Fibroblast of skin of back (primary cell): Measurements from ENCODE around the gene NPHS2. TPM values are rescaled to one million over a fixed set of nuclear protein-coding genes. Genes with fewer than 3 reads are reported as not detected.

Source experiments
- DNase-seq: peaks from one replicate; pipeline ENCODE4 v3.0.0-alpha.2; 2013
- polyA plus RNA-seq, 2 experiments: library from polyadenylated mRNA; unstranded; fragments of 120-200 nt; gene quantifications; one replicate each; pipeline ENCODE4 v1.2.1, GENCODE V29; 2013; ENCODE audit not compliant: insufficient read length in 2 of 2

Gene NPHS2
- not detected for polyA plus RNA-seq (2013, experiment 1 of 2; ENCODE audit: insufficient read length)
- polyA plus RNA-seq (2013, experiment 2 of 2; ENCODE audit: insufficient read length): not detected

DNA sequence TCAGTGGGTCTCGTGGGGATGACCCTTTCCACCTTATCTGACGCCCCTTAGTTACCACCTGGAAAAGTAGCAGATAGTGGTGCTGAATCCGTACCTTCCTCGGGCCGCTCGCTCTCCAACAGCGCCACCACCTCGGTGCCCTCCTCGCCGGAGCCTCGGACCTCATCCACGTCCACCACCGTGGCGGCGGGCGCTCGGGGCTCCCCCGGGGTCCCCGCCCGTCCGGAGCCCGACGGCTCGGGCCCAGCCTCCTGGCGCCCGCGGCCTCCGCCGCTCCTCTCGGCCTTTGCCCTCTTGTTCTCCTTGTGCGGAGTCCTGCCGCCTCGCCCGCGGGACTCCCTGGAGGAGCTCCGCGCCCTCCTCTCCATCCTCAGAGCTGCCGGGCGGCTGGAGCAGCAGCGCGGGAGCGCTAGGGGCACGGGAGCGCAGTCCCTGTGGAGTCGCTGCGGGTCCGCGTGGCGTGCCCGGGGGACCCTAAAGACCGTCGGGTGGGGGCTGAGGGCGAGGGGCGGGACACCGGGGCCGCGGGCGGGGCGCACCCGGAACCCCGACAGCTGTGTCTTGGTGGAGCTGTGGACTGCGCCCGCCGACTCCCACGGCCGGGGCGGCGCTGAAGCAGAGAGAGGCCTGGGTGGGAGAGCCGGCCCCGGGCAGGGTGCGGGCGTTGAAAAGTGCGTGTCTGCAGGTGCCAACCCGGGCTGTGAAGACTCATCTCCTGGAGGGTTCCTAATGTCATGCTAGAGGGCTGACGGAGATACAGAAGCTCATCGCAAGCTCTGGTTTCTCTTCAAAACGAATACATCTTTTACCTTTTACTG is at the start of gene NPHS2:
Gene NPHS2 (minus strand): TSS at position 452 of the 818 bp plus-strand sequence. CDS start 84 bp downstream, at position 368.
- DNase-seq: no peak

DNA sequence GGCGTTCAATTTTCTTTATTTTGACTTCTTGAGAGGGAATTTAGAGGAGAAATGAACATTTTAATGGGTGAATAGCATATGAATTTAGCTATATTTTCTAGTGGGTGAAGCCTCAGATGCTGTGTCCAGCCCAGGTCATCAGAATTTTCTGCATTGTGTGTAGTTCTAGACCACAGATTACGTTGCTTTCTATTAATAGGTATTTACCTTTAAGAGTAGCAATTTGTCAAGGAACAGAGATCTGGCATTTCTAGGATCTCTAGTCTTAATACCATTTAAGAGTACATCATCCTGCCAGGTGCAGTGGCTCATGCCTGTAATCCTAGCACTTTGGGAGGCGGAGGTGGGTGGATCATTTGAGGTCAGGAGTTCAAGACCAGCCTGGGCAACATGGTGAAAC is 36.6 kb upstream of the NPHS2 start:
- DNase-seq: no peak

GRCh38 chr1:179601093-179601492 is 25.3 kb upstream of the NPHS2 start:
- DNase-seq: no peak

DNA sequence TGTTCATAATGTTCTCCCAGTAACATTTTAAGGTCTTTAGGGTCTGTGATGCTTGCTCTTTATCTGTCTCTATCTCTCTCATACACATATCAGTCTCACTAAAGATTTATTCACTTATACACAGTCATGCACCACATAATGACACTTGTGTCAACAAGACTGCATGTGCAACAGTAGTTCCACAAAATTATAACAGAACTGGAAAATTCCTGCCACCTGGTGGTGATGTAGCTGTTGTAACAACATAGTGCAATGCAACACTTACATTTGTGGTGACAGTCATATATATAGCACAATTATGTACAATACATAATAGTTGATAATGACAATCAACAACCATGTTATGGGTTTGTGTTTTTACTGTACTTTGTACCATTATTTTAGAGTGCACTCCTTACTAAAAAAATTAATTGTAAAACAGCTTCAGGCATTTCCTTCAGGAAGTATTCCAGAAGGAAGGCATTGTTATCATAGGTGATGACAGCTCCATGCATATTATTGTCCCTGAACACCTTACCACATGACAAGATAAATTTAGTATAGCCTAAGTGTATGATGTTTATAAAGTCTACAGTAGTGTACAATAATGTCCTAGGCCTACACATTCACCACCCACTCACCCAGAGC is 24.0 kb upstream of the NPHS2 start:
- DNase-seq: peak; percentile 39

- DNase-seq: no peak
Observed at GRCh38 chr1:179598631-179599030, 22.9 kb upstream of the NPHS2 start.

- DNase-seq: no peak
Observed at GRCh38 chr1:179591592-179592580, 16.1 kb upstream of the NPHS2 start, which contains the start of gene TDRD5. TSS of gene TDRD5 (plus strand) at chr1:179591832. CDS start at chr1:179592616, 784 bp downstream.

DNA sequence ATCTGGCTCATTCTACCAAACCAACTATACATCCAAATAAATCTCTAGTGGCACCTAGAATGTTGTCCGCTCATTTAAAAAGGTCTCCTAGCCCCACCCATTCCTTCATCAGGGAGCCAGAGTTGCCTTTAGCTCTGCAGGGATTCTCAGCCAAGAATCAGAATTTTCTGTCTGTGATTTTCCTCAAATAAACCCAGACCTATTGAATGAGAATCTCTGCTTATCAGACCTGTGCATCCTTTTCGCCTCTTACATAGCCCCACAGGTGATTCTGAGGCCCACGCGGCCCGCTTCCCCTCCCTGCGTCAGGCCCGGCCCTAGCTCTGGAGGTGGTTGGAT is 15.5 kb upstream of the NPHS2 start:
- no peak for DNase-seq

DNA sequence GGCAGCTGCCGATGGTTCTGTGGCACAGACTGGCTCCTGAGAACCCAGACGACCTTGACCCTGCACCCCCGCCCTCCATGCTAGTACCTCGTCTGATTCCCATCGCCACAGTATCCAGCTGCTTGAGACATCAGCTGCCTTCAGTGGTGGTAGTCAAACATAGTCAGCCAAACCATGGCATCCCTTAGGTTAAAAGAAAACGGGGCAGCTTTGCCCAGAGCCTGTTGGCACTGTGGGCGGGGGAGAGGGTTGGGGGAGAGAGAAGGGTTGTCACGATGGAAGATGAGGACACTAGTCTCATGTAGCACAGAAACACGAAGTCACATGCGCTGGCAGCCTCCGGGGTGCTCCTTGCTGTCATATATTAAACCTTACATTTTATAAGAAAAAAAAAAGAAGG is 14.9 kb upstream of the NPHS2 start:
- DNase-seq: no peak

DNA sequence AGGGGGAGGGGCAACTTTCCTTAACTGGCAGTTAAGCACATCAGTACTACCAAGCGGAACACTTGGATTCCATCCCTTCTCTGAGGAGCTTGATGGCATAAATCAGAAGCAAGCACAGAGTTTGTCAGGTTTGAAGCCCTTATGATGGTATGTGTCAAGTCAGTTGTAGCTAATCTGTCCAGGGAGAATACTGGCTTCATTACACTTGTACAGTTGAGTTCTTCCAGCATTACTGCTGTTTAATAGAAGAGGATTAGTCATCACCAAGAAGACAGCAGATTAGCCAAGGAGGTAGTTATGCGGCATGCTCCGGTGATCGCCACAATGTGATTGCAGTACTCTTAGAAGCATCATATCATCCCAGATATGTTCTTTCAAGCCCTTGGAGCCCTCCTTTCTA is 13.8 kb upstream of the NPHS2 start:
- no peak for DNase-seq

DNA sequence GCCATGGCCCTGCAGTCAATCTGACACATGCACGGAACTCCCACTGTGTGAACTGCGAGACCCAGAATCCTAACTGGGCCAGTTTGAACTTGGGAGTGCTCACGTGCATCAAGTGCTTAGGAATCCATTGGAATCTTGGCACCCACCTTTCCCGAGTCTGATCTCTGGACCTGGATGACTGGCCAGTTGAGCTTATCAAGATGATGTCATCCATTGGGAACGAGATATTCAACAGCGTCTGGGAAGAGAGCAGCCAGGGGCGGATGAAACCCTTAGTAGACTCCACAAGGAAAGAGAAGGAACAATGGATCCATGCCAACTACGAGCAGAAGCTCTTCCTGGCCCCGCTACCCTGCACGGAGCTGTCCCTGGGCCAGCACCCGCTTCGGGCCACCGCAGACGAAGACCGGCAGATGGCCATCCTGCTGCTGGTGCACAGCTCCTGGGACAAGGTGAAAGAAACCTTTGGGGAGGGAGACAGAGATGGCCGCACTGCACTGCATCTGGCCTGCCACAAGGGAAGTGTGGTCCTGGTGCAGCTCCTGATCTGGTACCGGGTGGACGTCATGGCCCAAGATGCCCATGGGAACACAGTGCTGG is 12.8 kb upstream of the NPHS2 start:
- DNase-seq: no peak

- no peak for DNase-seq
Observed at GRCh38 chr1:179587336-179587735, 11.6 kb upstream of the NPHS2 start.

DNA sequence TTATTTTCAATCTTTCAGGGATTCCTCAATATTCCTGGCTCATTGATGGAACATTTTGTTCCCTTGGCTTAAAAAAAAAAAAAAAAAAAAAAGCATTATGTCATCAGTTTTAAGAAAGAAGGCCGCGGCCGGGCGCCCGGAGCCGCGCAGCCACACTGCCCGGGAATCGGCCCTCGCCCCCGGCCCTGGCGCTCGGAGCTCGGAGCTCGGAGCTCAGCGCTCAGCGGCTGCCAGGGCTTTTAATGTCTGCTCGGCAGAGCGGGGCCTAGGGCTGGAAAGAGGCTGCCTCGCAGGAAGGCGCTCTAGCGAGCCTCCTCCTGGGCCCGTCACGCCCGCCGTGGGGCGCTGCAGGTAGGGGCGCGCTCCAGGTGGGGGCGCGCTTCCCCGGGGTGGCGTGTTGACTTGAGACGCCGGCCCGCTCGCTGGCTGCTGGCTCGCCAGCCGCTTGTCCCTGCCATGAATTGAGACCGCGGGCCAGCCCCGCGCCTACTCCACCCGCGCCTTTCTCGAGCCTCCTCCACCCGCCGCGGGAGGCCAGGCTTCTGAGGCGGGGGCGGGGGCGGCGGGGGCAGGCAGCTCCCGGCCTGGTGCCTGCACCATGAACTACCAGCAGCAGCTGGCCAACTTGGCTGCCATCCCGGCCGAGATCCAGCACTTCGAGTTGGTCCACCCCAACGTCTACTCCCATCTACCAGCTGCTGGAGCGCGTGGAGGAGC is 10.5 kb upstream of the NPHS2 start:
- peak; percentile 28 for DNase-seq

DNA sequence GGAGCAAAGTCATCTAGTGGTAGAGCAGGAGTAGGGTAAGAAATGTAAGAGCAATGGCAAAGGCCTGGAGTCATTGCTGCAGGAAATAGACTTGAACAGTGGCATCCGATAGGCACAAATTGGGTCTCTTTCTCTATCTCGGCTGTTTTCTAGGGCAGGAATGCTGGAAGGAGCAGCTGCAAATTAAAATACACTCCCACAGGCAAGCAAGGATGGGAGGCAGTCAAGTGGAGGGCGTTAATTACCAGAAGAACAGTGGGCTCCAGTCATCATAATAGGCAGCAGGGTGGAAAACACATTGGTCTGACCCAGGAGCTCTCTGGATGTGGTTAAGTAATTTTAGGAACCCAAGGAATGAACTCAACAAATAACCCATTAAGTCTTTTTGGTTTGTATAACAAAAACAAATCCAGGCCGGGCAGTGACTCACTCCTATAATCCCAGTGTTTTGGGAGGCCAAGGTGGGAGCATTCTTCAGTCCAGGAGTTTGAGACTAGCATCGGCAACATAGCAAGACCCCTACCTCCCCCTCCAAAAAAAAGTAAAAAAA is 8.1 kb upstream of the NPHS2 start:
- no peak for DNase-seq

- DNase-seq: no peak
Observed at GRCh38 chr1:179576509-179576908, 761 bp upstream of the NPHS2 start.

DNA sequence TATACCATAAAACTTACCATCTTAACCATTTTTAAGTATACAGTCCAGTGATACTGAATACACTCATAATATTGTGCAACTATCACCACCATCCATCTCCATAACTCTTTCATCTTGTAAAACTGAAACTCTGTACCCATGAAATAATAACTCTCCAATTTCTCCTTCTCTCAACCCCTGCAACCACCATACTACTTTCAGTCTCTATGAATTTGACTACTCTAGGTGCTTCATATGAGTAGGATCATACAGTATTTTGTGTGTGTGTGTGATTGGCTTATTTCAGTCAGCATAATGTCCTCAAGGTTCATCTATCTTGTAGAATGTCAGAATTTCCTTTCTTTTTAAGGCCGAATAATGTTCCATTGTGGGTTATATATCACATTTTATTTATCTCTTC is 17.7 kb downstream of the NPHS2 start:
- no peak for DNase-seq

DNA sequence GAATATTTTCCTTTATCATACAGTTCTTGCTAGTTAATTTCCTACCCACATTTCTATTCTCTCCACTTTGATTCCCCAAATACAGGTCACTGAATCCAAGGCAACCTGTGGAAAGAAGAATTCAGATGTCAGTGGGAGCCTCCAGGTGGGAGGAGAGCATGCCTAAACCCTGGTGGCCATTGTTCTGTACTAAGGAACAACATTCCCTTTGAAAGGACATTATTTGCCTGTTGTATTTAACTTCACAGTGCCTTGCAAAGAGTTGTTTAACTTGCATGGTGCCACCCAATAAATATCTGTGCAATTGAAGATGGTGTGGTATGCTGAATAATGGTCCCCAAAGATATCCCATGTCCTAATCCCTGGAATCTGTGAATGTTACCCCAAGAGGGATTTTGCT is 21.3 kb downstream of the NPHS2 start:
- no peak for DNase-seq

- DNase-seq: peak; percentile 90
Observed at GRCh38 chr1:179550746-179551682, 24.7 kb downstream of the NPHS2 start.

DNA sequence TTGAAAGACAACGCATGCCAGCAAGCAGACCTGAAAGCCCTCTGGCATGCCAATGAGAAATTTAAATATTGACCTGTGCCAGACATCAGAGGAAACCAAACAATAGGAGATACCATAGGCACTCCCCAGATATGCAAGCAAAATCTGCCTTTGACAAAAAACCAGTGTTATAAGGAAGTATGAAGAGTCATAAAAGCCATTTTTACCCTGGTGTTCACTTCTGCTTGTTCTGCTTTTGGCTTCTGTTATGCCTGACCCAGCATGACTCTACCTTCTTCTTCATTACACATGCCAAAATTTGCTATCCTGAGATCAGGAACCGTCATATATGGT is 26.4 kb downstream of the NPHS2 start:
- DNase-seq: no peak

DNA sequence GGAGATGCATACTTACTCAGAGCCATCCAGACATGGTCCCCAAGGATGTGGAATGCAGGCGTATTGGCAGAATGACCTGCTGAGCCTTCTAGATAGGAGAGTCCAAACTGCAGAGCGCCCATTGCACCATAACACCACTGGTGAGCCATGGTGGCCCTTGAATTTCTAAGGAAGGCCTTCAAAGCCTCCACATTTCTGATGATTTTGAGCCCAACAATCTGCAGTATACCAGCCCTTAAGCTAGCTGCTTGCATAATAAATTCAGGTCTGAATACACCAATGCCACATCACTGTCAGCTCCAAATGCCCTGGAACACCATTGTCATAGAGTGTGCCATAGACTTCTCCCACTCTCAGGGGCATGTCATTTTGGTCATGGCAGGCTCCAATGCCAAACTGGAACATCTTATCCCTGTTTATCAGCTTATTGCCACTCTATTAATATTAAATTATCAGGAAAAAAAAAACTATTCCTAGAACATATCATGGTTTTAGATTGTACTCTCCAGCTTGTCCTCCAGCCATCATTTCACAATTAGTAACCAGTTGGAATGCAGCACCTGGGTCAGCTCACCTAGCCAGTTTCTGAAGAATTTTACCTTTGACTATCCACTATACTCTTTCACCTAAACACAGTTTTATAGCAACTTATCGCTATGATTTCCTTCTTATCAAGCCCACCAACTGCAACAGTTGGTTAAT is 26.9 kb downstream of the NPHS2 start:
- no peak for DNase-seq
